GM12875 (cell line): Measurements from ENCODE around the gene GNG11.

Experiments
- H3K4me3 ChIP-seq: one replicate; pipeline ENCODE4 v1.5.1; 2011; ENCODE audit warnings: low read depth, low read length, control low read depth
- TF ChIP-seq, protein P1 (sequence below): IDR thresholded peaks from 2 replicates; pipeline ENCODE4 v1.5.1; 2011; ENCODE audit warnings: low read depth, mild to moderate bottlenecking, control low read depth, inconsistent platforms, low read length, moderate library complexity, borderline replicate concordance; ENCODE audit not compliant: insufficient read depth

Gene GNG11

DNA sequence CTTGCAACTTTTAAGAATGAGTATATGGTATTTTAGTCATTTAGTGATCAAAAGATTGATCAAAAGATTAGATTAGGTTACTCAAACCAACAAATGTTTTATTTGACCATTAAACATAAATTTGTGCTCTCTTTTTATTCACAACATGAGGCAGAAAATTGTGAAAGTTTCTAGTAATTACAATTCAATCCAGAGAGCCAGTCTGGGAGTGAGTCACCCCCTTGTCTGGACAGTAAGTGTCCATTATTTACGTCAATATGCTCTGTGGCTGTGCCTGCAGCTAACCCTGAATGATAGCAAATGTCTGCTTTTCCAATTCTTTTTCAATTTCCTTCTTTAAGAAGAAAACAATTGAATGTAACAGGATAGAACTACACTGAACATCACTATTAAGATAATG is 27.9 kb downstream of the GNG11 start:
- no peak overlapping the region for H3K4me3 ChIP-seq
- TF ChIP-seq, protein P1, sequence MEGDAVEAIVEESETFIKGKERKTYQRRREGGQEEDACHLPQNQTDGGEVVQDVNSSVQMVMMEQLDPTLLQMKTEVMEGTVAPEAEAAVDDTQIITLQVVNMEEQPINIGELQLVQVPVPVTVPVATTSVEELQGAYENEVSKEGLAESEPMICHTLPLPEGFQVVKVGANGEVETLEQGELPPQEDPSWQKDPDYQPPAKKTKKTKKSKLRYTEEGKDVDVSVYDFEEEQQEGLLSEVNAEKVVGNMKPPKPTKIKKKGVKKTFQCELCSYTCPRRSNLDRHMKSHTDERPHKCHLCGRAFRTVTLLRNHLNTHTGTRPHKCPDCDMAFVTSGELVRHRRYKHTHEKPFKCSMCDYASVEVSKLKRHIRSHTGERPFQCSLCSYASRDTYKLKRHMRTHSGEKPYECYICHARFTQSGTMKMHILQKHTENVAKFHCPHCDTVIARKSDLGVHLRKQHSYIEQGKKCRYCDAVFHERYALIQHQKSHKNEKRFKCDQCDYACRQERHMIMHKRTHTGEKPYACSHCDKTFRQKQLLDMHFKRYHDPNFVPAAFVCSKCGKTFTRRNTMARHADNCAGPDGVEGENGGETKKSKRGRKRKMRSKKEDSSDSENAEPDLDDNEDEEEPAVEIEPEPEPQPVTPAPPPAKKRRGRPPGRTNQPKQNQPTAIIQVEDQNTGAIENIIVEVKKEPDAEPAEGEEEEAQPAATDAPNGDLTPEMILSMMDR: no peak

DNA sequence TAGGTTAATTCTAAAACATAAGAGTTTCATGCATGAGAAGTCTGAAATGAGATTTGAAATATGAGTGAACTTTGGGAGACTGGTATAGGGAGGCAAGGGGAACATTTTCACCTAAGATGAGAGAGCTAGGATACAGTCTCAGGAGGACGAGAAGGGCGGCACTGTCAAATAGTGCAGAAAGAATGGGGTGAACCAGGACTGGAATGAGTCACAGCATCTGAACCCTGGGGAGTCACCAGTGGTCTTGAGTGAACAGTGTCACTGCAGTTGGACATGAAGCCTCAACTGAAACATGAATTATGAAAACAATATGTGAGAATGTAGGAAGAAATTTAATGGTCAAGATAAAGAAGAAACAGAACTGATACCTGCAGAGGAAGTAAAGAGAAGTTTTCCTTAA is 33.8 kb downstream of the GNG11 start:
- TF ChIP-seq, protein P1: no peak
- H3K4me3 ChIP-seq: no peak overlapping the region

DNA sequence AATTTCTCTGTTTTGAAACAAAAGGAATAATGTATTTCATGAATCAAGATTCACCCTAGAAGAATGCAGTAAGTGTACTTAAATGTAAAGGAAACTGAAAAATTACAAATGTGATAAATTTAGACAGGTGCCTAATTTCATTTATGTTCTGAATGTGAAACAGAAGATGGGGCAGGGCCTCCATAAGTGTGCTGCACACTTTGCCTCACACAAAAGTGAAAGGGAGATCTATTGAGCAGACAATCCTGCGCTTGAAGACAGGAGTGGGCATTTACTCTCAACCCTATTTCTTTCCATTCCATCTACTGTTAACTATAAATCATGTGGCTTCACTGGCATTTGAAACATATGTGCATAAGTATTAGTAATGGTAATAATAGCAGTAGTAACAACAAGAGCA is 36.2 kb downstream of the GNG11 start:
- no peak overlapping the region for H3K4me3 ChIP-seq
- TF ChIP-seq, protein P1: no peak

DNA sequence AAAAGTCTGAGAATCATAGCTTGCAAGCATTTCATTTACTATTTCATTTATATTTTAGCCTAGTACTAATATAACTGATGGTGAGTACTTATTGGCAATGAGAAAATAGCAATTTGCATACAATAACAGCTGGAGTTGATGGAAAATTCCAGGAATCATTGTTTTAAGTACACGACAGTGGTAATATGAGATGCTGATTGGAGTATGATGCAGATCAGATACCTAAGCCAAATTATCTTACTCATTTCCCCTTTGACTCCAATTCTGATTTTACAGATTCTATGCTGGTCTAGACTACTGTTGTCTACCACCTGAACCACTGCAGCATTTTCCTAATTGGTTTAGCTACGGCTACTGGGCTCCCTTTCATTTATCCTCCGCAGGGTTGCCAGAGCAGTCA is 36.7 kb downstream of the GNG11 start:
- TF ChIP-seq, protein P1: no peak
- H3K4me3 ChIP-seq: no peak overlapping the region

DNA sequence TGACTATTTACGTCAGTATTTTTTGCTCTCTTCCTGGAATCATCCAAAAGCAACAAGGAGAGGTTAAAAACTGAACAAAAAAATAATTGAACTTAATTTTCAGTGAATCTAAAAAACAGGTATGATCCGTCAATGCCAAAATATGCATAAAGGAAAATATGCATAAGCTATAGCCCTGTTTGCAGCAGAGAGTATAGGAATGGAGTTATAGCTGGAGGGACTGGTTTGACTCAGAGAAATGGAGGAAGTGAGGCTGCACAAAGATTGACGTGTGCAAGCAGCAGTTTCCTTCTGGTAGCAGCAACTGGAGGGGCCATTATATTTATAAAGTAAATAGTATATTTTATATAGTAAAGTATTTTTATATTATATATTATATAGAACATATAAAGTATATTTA is 37.1 kb downstream of the GNG11 start:
- H3K4me3 ChIP-seq: no peak overlapping the region
- TF ChIP-seq, protein P1: no peak

DNA sequence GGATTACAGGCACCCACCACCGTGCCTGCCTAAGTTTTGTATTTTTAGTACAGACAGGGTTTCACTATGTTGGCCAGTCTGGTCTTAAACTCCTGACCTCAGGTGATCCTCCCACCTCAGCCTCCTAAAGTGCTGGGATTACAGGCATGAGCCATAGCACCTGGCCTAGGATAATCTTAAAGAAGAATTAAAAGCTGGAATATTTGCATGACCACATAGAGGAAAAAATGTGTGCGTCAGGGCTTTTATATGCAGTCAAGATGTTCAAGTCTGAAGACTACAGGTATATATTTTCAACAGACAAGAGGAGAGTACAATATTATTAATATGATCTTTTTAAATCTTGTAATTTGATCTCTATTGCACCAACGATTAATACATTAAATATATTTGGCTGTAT is 39.5 kb downstream of the GNG11 start:
- TF ChIP-seq, protein P1: no peak
- H3K4me3 ChIP-seq: no peak overlapping the region

DNA sequence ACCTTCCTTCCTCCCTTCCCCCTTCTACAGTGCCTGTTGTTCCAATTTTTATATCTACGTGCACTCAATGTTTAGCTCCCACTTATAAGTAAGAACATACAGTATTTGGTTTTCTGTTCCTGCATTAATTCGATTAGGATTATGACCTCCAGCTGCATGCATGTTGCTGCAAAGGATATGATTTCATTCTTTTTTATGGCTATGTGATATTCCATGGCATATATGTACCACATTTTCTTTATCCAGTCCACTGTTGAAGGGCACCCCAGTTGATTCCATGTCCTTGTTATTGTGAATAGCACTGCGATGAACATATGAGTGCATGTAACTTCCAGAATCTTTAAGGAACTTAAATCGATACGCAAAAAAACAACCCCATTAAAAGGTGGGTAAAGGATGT is 42.7 kb downstream of the GNG11 start:
- TF ChIP-seq, protein P1: no peak
- no peak overlapping the region for H3K4me3 ChIP-seq
